H1 (cell line): ENCODE measurements around the gene MAP3K3. TPM values are rescaled to one million over a fixed set of nuclear protein-coding genes. Genes with fewer than 3 reads are reported as not detected.

Source experiments
- CTCF ChIA-PET: fragments of 300-600 bp; sonication (Branson Sonifier 250); formaldehyde crosslinking; loops from one replicate; lab custom pipeline; 2021; ENCODE audit not compliant: partially characterized antibody; lab: Charles Lee
- POLR2A ChIA-PET: fragments of 300-600 bp; sonication (Branson Sonifier 250); formaldehyde crosslinking; loops from one replicate; lab custom pipeline; 2021; ENCODE audit warnings: inconsistent platforms; ENCODE audit not compliant: partially characterized antibody; lab: Charles Lee
- DNase-seq, 2 experiments: peaks; one replicate each; pipeline versions ENCODE4 v3.0.0 to v3.0.0-alpha.2; 2010 to 2022; ENCODE audit warnings: low spot score in 2 of 2, low read depth in 1 of 2, mixed read lengths in 1 of 2
- FAIRE-seq: peaks from 2 replicates; lab custom pipeline; 2011; peaks lifted over from hg19 to GRCh38; lab: Jason Lieb, UNC
- H2AFZ ChIP-seq: 2 replicates; pipeline ENCODE4 v1.8.1; 2012; ENCODE audit warnings: low read length, inconsistent platforms
- H2AK5ac ChIP-seq: 2 replicates; pipeline ENCODE4 v1.6.1; 2013; ENCODE audit warnings: low read depth, low read length
- H2BK120ac ChIP-seq: replicated peaks from 2 replicates; pipeline ENCODE3; 2013; ENCODE audit warnings: low read depth, low read length, inconsistent platforms
- H2BK12ac ChIP-seq: 2 replicates; pipeline ENCODE4 v1.6.1; 2013; ENCODE audit warnings: low read depth, low read length
- H2BK15ac ChIP-seq: 2 replicates; pipeline ENCODE4 v1.6.1; 2013; ENCODE audit warnings: low read length
- H2BK20ac ChIP-seq: 2 replicates; pipeline ENCODE4 v1.6.1; 2013; ENCODE audit warnings: low read length
- H2BK5ac ChIP-seq: 2 replicates; pipeline ENCODE4 v1.6.1; 2013; ENCODE audit warnings: low read depth, low read length
- H3K14ac ChIP-seq: 2 replicates; pipeline ENCODE4 v1.6.1; 2013; ENCODE audit warnings: inconsistent platforms; ENCODE audit not compliant: insufficient read length
- H3K18ac ChIP-seq: 2 replicates; pipeline ENCODE4 v1.6.1; 2013; ENCODE audit warnings: low read length; ENCODE audit errors: extremely low read depth
- H3K23ac ChIP-seq: 2 replicates; pipeline ENCODE4 v1.6.1; 2013; ENCODE audit warnings: inconsistent platforms; ENCODE audit not compliant: insufficient read length
- H3K23me2 ChIP-seq: 2 replicates; pipeline ENCODE4 v1.6.1; 2013; ENCODE audit warnings: low read depth, low read length
- H3K27ac ChIP-seq: 2 replicates; pipeline ENCODE4 v1.6.1; 2011; ENCODE audit warnings: low read depth, low read length, inconsistent platforms
- H3K27me3 ChIP-seq, 4 experiments: replicated peaks in 1 of 4; 1 replicate in 1 of 4; 2 replicates in 3 of 4; pipeline versions ENCODE4 v1.6.1 to v1.8.1; 2011 to 2013; ENCODE audit warnings: low read length in 3 of 4, mild to moderate bottlenecking in 3 of 4, inconsistent platforms in 2 of 4, mixed read lengths in 2 of 4, moderate library complexity in 1 of 4; ENCODE audit not compliant: control insufficient read depth in 3 of 4, insufficient read depth in 3 of 4; ENCODE audit errors: extremely low read depth in 1 of 4
- H3K36me3 ChIP-seq, 4 experiments: 2 replicates each; pipeline versions ENCODE4 v1.6.1 to v1.8.1; 2011 to 2013; ENCODE audit warnings: mild to moderate bottlenecking in 4 of 4, low read length in 3 of 4, moderate library complexity in 2 of 4, control low read depth in 1 of 4, inconsistent platforms in 1 of 4; ENCODE audit not compliant: insufficient read depth in 4 of 4, control insufficient read depth in 2 of 4
- H3K4ac ChIP-seq: replicated peaks from 2 replicates; pipeline ENCODE3; 2013; ENCODE audit warnings: low read length, low read depth, mixed read lengths, inconsistent platforms; ENCODE audit not compliant: insufficient read length
- H3K4me1 ChIP-seq, 4 experiments: replicated peaks in 1 of 4; 1 replicate in 1 of 4; 2 replicates in 3 of 4; pipeline versions ENCODE4 v1.6.1 to v1.8.1; 2011 to 2013; ENCODE audit warnings: low read length in 3 of 4, inconsistent platforms in 2 of 4, mixed read lengths in 1 of 4; ENCODE audit not compliant: insufficient read depth in 4 of 4, control insufficient read depth in 3 of 4
- H3K4me2 ChIP-seq, 2 experiments: 2 replicates each; pipeline versions ENCODE4 v1.6.1 to v1.8.1; 2011 to 2013; ENCODE audit warnings: low read depth in 2 of 2, low read length in 2 of 2, control low read depth in 1 of 2, inconsistent platforms in 1 of 2, mild to moderate bottlenecking in 1 of 2; ENCODE audit not compliant: insufficient read depth in 1 of 2
- H3K4me3 ChIP-seq, 4 experiments: fragments of 200-600, 300-600 bp in 1 of 4; sonication (generic), shearing (Covaris generic), sonication (Bioruptor Twin) in 1 of 4; 2 replicates each; pipeline versions ENCODE4 v1.5.1 to v1.8.1; 2011 to 2016; ENCODE audit warnings: low read length in 4 of 4, low read depth in 3 of 4, control low read depth in 2 of 4, inconsistent platforms in 2 of 4, mild to moderate bottlenecking in 2 of 4, mixed read lengths in 1 of 4, moderate library complexity in 1 of 4; ENCODE audit not compliant: insufficient read depth in 2 of 4; ENCODE audit errors: extremely low read depth in 1 of 4
- H3K56ac ChIP-seq: replicated peaks from 2 replicates; pipeline ENCODE3; 2013; ENCODE audit warnings: low read depth, mild to moderate bottlenecking, mixed read lengths, low read length, inconsistent platforms; ENCODE audit not compliant: insufficient read length
- H3K79me1 ChIP-seq: 2 replicates; pipeline ENCODE4 v1.6.1; 2013; ENCODE audit warnings: low read depth, low read length, control low read depth
- H3K79me2 ChIP-seq, 2 experiments: 2 replicates each; pipeline versions ENCODE4 v1.6.1 to v1.8.1; 2012 to 2013; ENCODE audit warnings: low read length in 2 of 2, mild to moderate bottlenecking in 2 of 2, inconsistent platforms in 1 of 2; ENCODE audit not compliant: insufficient read depth in 2 of 2, control insufficient read depth in 1 of 2
- H3K9ac ChIP-seq, 4 experiments: replicated peaks in 1 of 4; 1 replicate in 1 of 4; 2 replicates in 3 of 4; pipeline versions ENCODE4 v1.6.1 to v1.8.1; 2011 to 2013; ENCODE audit warnings: low read depth in 3 of 4, low read length in 3 of 4, control low read depth in 2 of 4, mild to moderate bottlenecking in 2 of 4, moderate library complexity in 2 of 4, inconsistent platforms in 1 of 4; ENCODE audit errors: extremely low read depth in 1 of 4
- H3K9me3 ChIP-seq, 2 experiments: 2 replicates each; pipeline versions ENCODE4 v1.6.1 to v1.8.1; 2012 to 2013; ENCODE audit warnings: mild to moderate bottlenecking in 2 of 2, moderate library complexity in 2 of 2, control low read depth in 1 of 2, inconsistent platforms in 1 of 2, low read depth in 1 of 2, low read length in 1 of 2, mixed read lengths in 1 of 2; ENCODE audit not compliant: insufficient read depth in 2 of 2
- H4K20me1 ChIP-seq, 2 experiments: replicated peaks in 1 of 2; 2 replicates each; pipeline versions ENCODE3 to v1.8.1; 2011 to 2013; ENCODE audit warnings: inconsistent platforms in 2 of 2, low read length in 2 of 2, mild to moderate bottlenecking in 1 of 2; ENCODE audit not compliant: insufficient read depth in 2 of 2, control insufficient read depth in 1 of 2
- H4K5ac ChIP-seq: 2 replicates; pipeline ENCODE4 v1.6.1; 2013; ENCODE audit warnings: low read length, low read depth, mixed read lengths, inconsistent platforms; ENCODE audit not compliant: insufficient read length
- H4K8ac ChIP-seq: 2 replicates; pipeline ENCODE4 v1.8.0; 2013; ENCODE audit warnings: mild to moderate bottlenecking, moderate library complexity, low read length, inconsistent platforms; ENCODE audit not compliant: insufficient read depth; ENCODE audit errors: extremely low read depth
- H4K91ac ChIP-seq: replicated peaks from 2 replicates; pipeline ENCODE3; 2013; ENCODE audit warnings: low read length, mixed read lengths, inconsistent platforms; ENCODE audit not compliant: insufficient read length
- BCL11A ChIP-seq, 2 experiments: IDR thresholded peaks; one replicate each; pipeline ENCODE4 v1.6.1; 2011; ENCODE audit warnings: low read depth in 2 of 2, low read length in 2 of 2, mild to moderate bottlenecking in 2 of 2
- CEBPB ChIP-seq: IDR thresholded peaks from 2 replicates; pipeline ENCODE4 v1.6.1; 2012; ENCODE audit warnings: low read depth, low read length
- CHD1 ChIP-seq: IDR thresholded peaks from 2 replicates; pipeline ENCODE4 v1.6.1; 2012; ENCODE audit warnings: low read depth, low read length, improper control_type of control experiment
- GTF2F1 ChIP-seq: IDR thresholded peaks from 2 replicates; pipeline ENCODE4 v1.6.1; 2012; ENCODE audit warnings: low read depth, low read length, improper control_type of control experiment, borderline replicate concordance
- RXRA ChIP-seq: IDR thresholded peaks from 2 replicates; pipeline ENCODE4 v1.6.1; 2011; ENCODE audit warnings: low read depth, mild to moderate bottlenecking, low read length, moderate library complexity; ENCODE audit not compliant: insufficient read depth
- TAF7 ChIP-seq: optimal IDR thresholded peaks from 2 replicates; pipeline ENCODE3; 2011; ENCODE audit warnings: low read depth, mild to moderate bottlenecking, inconsistent platforms, low read length, moderate library complexity, borderline replicate concordance
- WGBS, 2 experiments: shearing (Covaris generic) in 1 of 2; methylation state at CpG; one replicate each; pipeline versions ENCODE4 v1.1.6 to v1.1.7; 2013 to 2015; ENCODE audit warnings: low lambda C conversion rate in 2 of 2, mixed read lengths in 2 of 2, inconsistent platforms in 1 of 2, low coverage in 1 of 2, missing lambda C conversion rate in 1 of 2; ENCODE audit not compliant: insufficient replicate concordance in 2 of 2, insufficient coverage in 1 of 2, insufficient read length in 1 of 2; ENCODE audit errors: extremely low coverage in 1 of 2, missing lambda C conversion rate in 1 of 2; 5-methylcytosine and 5-hydroxymethylcytosine counted together
- polyA plus RNA-seq, 7 experiments: library from polyadenylated mRNA; depleted of rRNA in 3 of 7; stranded (reverse) in 5 of 7; unstranded in 2 of 7; fragments of >200 nt in 5 of 7; fragments of 200-250 nt in 2 of 7; gene quantifications; 1 replicate in 5 of 7; 2 replicates in 1 of 7; 4 replicates in 1 of 7; pipeline versions ENCODE4 v1.2.1 to v1.2.3, GENCODE V29; 2011 to 2013; ENCODE audit warnings: missing spikeins in 2 of 7, mixed read lengths in 2 of 7
- total RNA-seq: library from RNA; stranded (reverse); fragmentation: NEBNext Ultra II Directional; extraction: Animal tissue kit (Norgen Biotek cat#: 25700); gene quantifications from 2 replicates; pipeline ENCODE4 v1.2.1, GENCODE V29; 2021

The MAP3K3 gene
- total and polyA plus RNA-seq, 2 of the 8 experiments (the other 6 are each of a cell fraction or from before 2014, with no cell fraction given) = 10.3 to 21.0 TPM

DNA sequence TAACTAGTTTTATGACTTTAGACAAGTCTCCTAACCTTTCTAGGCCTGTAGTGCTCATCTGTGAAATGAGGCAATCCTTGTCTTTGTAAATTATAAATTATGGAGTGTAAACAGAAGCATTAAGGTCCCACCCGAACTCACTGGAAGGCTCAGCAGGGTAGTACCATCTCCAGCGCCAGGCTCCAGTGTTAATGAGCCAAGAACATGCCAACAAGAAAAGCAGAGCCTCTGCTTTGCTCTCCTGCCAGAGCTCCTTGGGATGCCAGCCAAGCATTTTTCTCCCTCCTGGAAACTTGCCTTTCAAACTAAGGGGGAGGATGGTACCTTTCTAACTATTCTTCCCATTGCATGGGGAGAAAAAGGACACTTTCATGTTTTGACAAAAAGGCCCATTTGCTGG lies 62.8 kb downstream of the MAP3K3 start:
- Histone ChIP-seq H2AFZ (no peak overlapping the region), H4K8ac (no peak overlapping the region; the same call in 1 of the 2 replicates), H2BK20ac (no peak overlapping the region), H3K9ac (no peak overlapping the region), H3K27ac (no peak overlapping the region), H3K27me3 (no peaks in the 10 kb centered on the region), H3K79me1 (no peaks in the 10 kb centered on the region), H2AK5ac (no peak overlapping the region), H2BK120ac (no peak overlapping the region), H3K23ac (no peak overlapping the region), H4K5ac (no peak overlapping the region), H3K79me2 (no peaks in the 10 kb centered on the region), H3K56ac (no peak overlapping the region), H2BK12ac (no peak overlapping the region), H2BK15ac (no peak overlapping the region), H3K4me3 (no peak overlapping the region), H3K23me2 (no peaks in the 10 kb centered on the region), H3K9me3 (no peaks in the 10 kb centered on the region), H4K91ac (no peak overlapping the region), H3K14ac (no peak overlapping the region), H2BK5ac (no peak overlapping the region), H4K20me1 (no peaks in the 10 kb centered on the region), H3K4ac (no peak overlapping the region), H3K36me3 (peaks cover 2 to 13% (median 5%) of the 10 kb centered on the region in 4 experiments; a peak in 5 of 8 replicates), H3K4me2 (no peak overlapping the region), H3K4me1 (no peaks in the 10 kb centered on the region), H3K18ac (no peak overlapping the region)
- 85% methylated on average over 2 of the region's 2 CpGs; no CpG with 5 or more reads in 1 of the 2 experiments for WGBS, 2 experiments
- FAIRE-seq (no peak), DNase-seq (no peak)
- TF ChIP-seq CEBPB (no peak), GTF2F1 (no peak), RXRA (no peak), TAF7 (no peak), BCL11A (IDR thresholded peaks at IDR 0.05; ENCODE audit: low read depth in 2 of 2, low read length in 2 of 2) (no peak), CHD1 (no peak)
- CTCF ChIA-PET = interaction anchor here (1.5 to 7.5 kb wide), 2 partner anchors 11 to 73 kb away, joined by 5 to 63 read pairs; no protein-coding TSS in a partner anchor
- POLR2A ChIA-PET = interaction anchor here (1.0 kb wide), 1 partner anchor 10 kb away, joined by 5 read pairs; no protein-coding TSS in a partner anchor
